H1 (cell line): ENCODE measurements around the gene ARSI. TPM values are rescaled to one million over a fixed set of nuclear protein-coding genes. Genes with fewer than 3 reads are reported as not detected.

Experiments
- CTCF ChIA-PET: fragments of 300-600 bp; sonication (Branson Sonifier 250); formaldehyde crosslinking; loops from one replicate; lab custom pipeline; 2021; ENCODE audit not compliant: partially characterized antibody; lab: Charles Lee
- POLR2A ChIA-PET: fragments of 300-600 bp; sonication (Branson Sonifier 250); formaldehyde crosslinking; loops from one replicate; lab custom pipeline; 2021; ENCODE audit warnings: inconsistent platforms; ENCODE audit not compliant: partially characterized antibody; lab: Charles Lee
- DNase-seq, 2 experiments: peaks; one replicate each; pipeline versions ENCODE4 v3.0.0 to v3.0.0-alpha.2; 2010 to 2022; ENCODE audit warnings: low spot score in 2 of 2, low read depth in 1 of 2, mixed read lengths in 1 of 2
- FAIRE-seq: peaks from 2 replicates; lab custom pipeline; 2011; peaks lifted over from hg19 to GRCh38; lab: Jason Lieb, UNC
- H2AFZ ChIP-seq: 2 replicates; pipeline ENCODE4 v1.8.1; 2012; ENCODE audit warnings: low read length, inconsistent platforms
- H2AK5ac ChIP-seq: 2 replicates; pipeline ENCODE4 v1.6.1; 2013; ENCODE audit warnings: low read depth, low read length
- H2BK120ac ChIP-seq: replicated peaks from 2 replicates; pipeline ENCODE3; 2013; ENCODE audit warnings: low read depth, low read length, inconsistent platforms
- H2BK12ac ChIP-seq: 2 replicates; pipeline ENCODE4 v1.6.1; 2013; ENCODE audit warnings: low read depth, low read length
- H2BK15ac ChIP-seq: 2 replicates; pipeline ENCODE4 v1.6.1; 2013; ENCODE audit warnings: low read length
- H2BK20ac ChIP-seq: 2 replicates; pipeline ENCODE4 v1.6.1; 2013; ENCODE audit warnings: low read length
- H2BK5ac ChIP-seq: 2 replicates; pipeline ENCODE4 v1.6.1; 2013; ENCODE audit warnings: low read depth, low read length
- H3K14ac ChIP-seq: 2 replicates; pipeline ENCODE4 v1.6.1; 2013; ENCODE audit warnings: inconsistent platforms; ENCODE audit not compliant: insufficient read length
- H3K18ac ChIP-seq: 2 replicates; pipeline ENCODE4 v1.6.1; 2013; ENCODE audit warnings: low read length; ENCODE audit errors: extremely low read depth
- H3K23ac ChIP-seq: 2 replicates; pipeline ENCODE4 v1.6.1; 2013; ENCODE audit warnings: inconsistent platforms; ENCODE audit not compliant: insufficient read length
- H3K23me2 ChIP-seq: 2 replicates; pipeline ENCODE4 v1.6.1; 2013; ENCODE audit warnings: low read depth, low read length
- H3K27ac ChIP-seq: 2 replicates; pipeline ENCODE4 v1.6.1; 2011; ENCODE audit warnings: low read depth, low read length, inconsistent platforms
- H3K27me3 ChIP-seq, 4 experiments: replicated peaks in 1 of 4; 1 replicate in 1 of 4; 2 replicates in 3 of 4; pipeline versions ENCODE4 v1.6.1 to v1.8.1; 2011 to 2013; ENCODE audit warnings: low read length in 3 of 4, mild to moderate bottlenecking in 3 of 4, inconsistent platforms in 2 of 4, mixed read lengths in 2 of 4, moderate library complexity in 1 of 4; ENCODE audit not compliant: control insufficient read depth in 3 of 4, insufficient read depth in 3 of 4; ENCODE audit errors: extremely low read depth in 1 of 4
- H3K36me3 ChIP-seq, 4 experiments: 2 replicates each; pipeline versions ENCODE4 v1.6.1 to v1.8.1; 2011 to 2013; ENCODE audit warnings: mild to moderate bottlenecking in 4 of 4, low read length in 3 of 4, moderate library complexity in 2 of 4, control low read depth in 1 of 4, inconsistent platforms in 1 of 4; ENCODE audit not compliant: insufficient read depth in 4 of 4, control insufficient read depth in 2 of 4
- H3K4ac ChIP-seq: replicated peaks from 2 replicates; pipeline ENCODE3; 2013; ENCODE audit warnings: low read length, low read depth, mixed read lengths, inconsistent platforms; ENCODE audit not compliant: insufficient read length
- H3K4me1 ChIP-seq, 4 experiments: replicated peaks in 1 of 4; 1 replicate in 1 of 4; 2 replicates in 3 of 4; pipeline versions ENCODE4 v1.6.1 to v1.8.1; 2011 to 2013; ENCODE audit warnings: low read length in 3 of 4, inconsistent platforms in 2 of 4, mixed read lengths in 1 of 4; ENCODE audit not compliant: insufficient read depth in 4 of 4, control insufficient read depth in 3 of 4
- H3K4me2 ChIP-seq, 2 experiments: 2 replicates each; pipeline versions ENCODE4 v1.6.1 to v1.8.1; 2011 to 2013; ENCODE audit warnings: low read depth in 2 of 2, low read length in 2 of 2, control low read depth in 1 of 2, inconsistent platforms in 1 of 2, mild to moderate bottlenecking in 1 of 2; ENCODE audit not compliant: insufficient read depth in 1 of 2
- H3K4me3 ChIP-seq, 4 experiments: fragments of 200-600, 300-600 bp in 1 of 4; sonication (generic), shearing (Covaris generic), sonication (Bioruptor Twin) in 1 of 4; 2 replicates each; pipeline versions ENCODE4 v1.5.1 to v1.8.1; 2011 to 2016; ENCODE audit warnings: low read length in 4 of 4, low read depth in 3 of 4, control low read depth in 2 of 4, inconsistent platforms in 2 of 4, mild to moderate bottlenecking in 2 of 4, mixed read lengths in 1 of 4, moderate library complexity in 1 of 4; ENCODE audit not compliant: insufficient read depth in 2 of 4; ENCODE audit errors: extremely low read depth in 1 of 4
- H3K56ac ChIP-seq: replicated peaks from 2 replicates; pipeline ENCODE3; 2013; ENCODE audit warnings: low read depth, mild to moderate bottlenecking, mixed read lengths, low read length, inconsistent platforms; ENCODE audit not compliant: insufficient read length
- H3K79me1 ChIP-seq: 2 replicates; pipeline ENCODE4 v1.6.1; 2013; ENCODE audit warnings: low read depth, low read length, control low read depth
- H3K79me2 ChIP-seq, 2 experiments: 2 replicates each; pipeline versions ENCODE4 v1.6.1 to v1.8.1; 2012 to 2013; ENCODE audit warnings: low read length in 2 of 2, mild to moderate bottlenecking in 2 of 2, inconsistent platforms in 1 of 2; ENCODE audit not compliant: insufficient read depth in 2 of 2, control insufficient read depth in 1 of 2
- H3K9ac ChIP-seq, 4 experiments: replicated peaks in 1 of 4; 1 replicate in 1 of 4; 2 replicates in 3 of 4; pipeline versions ENCODE4 v1.6.1 to v1.8.1; 2011 to 2013; ENCODE audit warnings: low read depth in 3 of 4, low read length in 3 of 4, control low read depth in 2 of 4, mild to moderate bottlenecking in 2 of 4, moderate library complexity in 2 of 4, inconsistent platforms in 1 of 4; ENCODE audit errors: extremely low read depth in 1 of 4
- H3K9me3 ChIP-seq, 2 experiments: 2 replicates each; pipeline versions ENCODE4 v1.6.1 to v1.8.1; 2012 to 2013; ENCODE audit warnings: mild to moderate bottlenecking in 2 of 2, moderate library complexity in 2 of 2, control low read depth in 1 of 2, inconsistent platforms in 1 of 2, low read depth in 1 of 2, low read length in 1 of 2, mixed read lengths in 1 of 2; ENCODE audit not compliant: insufficient read depth in 2 of 2
- H4K20me1 ChIP-seq, 2 experiments: replicated peaks in 1 of 2; 2 replicates each; pipeline versions ENCODE3 to v1.8.1; 2011 to 2013; ENCODE audit warnings: inconsistent platforms in 2 of 2, low read length in 2 of 2, mild to moderate bottlenecking in 1 of 2; ENCODE audit not compliant: insufficient read depth in 2 of 2, control insufficient read depth in 1 of 2
- H4K5ac ChIP-seq: 2 replicates; pipeline ENCODE4 v1.6.1; 2013; ENCODE audit warnings: low read length, low read depth, mixed read lengths, inconsistent platforms; ENCODE audit not compliant: insufficient read length
- H4K8ac ChIP-seq: 2 replicates; pipeline ENCODE4 v1.8.0; 2013; ENCODE audit warnings: mild to moderate bottlenecking, moderate library complexity, low read length, inconsistent platforms; ENCODE audit not compliant: insufficient read depth; ENCODE audit errors: extremely low read depth
- H4K91ac ChIP-seq: replicated peaks from 2 replicates; pipeline ENCODE3; 2013; ENCODE audit warnings: low read length, mixed read lengths, inconsistent platforms; ENCODE audit not compliant: insufficient read length
- BACH1 ChIP-seq: IDR thresholded peaks from 2 replicates; pipeline ENCODE4 v1.6.1; 2012; ENCODE audit warnings: low read length, improper control_type of control experiment
- CBX5 ChIP-seq: fragments of 300-800, 300-1000 bp; sonication (generic); IDR thresholded peaks from 2 replicates; pipeline ENCODE4 v1.7.1; 2016; ENCODE audit warnings: antibody characterized with exemption, low read length, low read depth
- CEBPB ChIP-seq: IDR thresholded peaks from 2 replicates; pipeline ENCODE4 v1.6.1; 2012; ENCODE audit warnings: low read depth, low read length
- HDAC6 ChIP-seq: IDR thresholded peaks from one replicate; pipeline ENCODE4 v1.7.1; 2012; ENCODE audit warnings: low read depth, mild to moderate bottlenecking, inconsistent platforms, low read length, moderate library complexity
- KDM1A ChIP-seq: fragments of 200-600, 300-600 bp; sonication (generic); IDR thresholded peaks from 2 replicates; pipeline ENCODE4 v1.7.1; 2016; ENCODE audit warnings: mild to moderate bottlenecking, low read length, borderline replicate concordance
- YY1 ChIP-seq: IDR thresholded peaks from 2 replicates; pipeline ENCODE4 v1.6.1; 2011; ENCODE audit warnings: low read depth, mild to moderate bottlenecking, low read length
- WGBS, 2 experiments: shearing (Covaris generic) in 1 of 2; methylation state at CpG; one replicate each; pipeline versions ENCODE4 v1.1.6 to v1.1.7; 2013 to 2015; ENCODE audit warnings: low lambda C conversion rate in 2 of 2, mixed read lengths in 2 of 2, inconsistent platforms in 1 of 2, low coverage in 1 of 2, missing lambda C conversion rate in 1 of 2; ENCODE audit not compliant: insufficient replicate concordance in 2 of 2, insufficient coverage in 1 of 2, insufficient read length in 1 of 2; ENCODE audit errors: extremely low coverage in 1 of 2, missing lambda C conversion rate in 1 of 2; 5-methylcytosine and 5-hydroxymethylcytosine counted together
- polyA plus RNA-seq, 7 experiments: library from polyadenylated mRNA; depleted of rRNA in 3 of 7; stranded (reverse) in 5 of 7; unstranded in 2 of 7; fragments of >200 nt in 5 of 7; fragments of 200-250 nt in 2 of 7; gene quantifications; 1 replicate in 5 of 7; 2 replicates in 1 of 7; 4 replicates in 1 of 7; pipeline versions ENCODE4 v1.2.1 to v1.2.3, GENCODE V29; 2011 to 2013; ENCODE audit warnings: missing spikeins in 2 of 7, mixed read lengths in 2 of 7
- total RNA-seq: library from RNA; stranded (reverse); fragmentation: NEBNext Ultra II Directional; extraction: Animal tissue kit (Norgen Biotek cat#: 25700); gene quantifications from 2 replicates; pipeline ENCODE4 v1.2.1, GENCODE V29; 2021

Gene ARSI
- total and polyA plus RNA-seq, 2 of the 8 experiments (the other 6 are each of a cell fraction or from before 2014, with no cell fraction given), result 4.5 to 6.7 TPM

GRCh38 chr5:150297934-150298595 is 4.6 kb downstream of the ARSI start:
- Histone ChIP-seq H4K5ac (no peak overlapping the region), H3K4me1 (peaks cover 3 to 9% (median 7%) of the 10 kb centered on the region in 4 experiments), H3K56ac (no peak overlapping the region), H3K23ac (no peak overlapping the region)
- CTCF ChIA-PET, result interaction anchor here (6.9 kb wide), 1 partner anchor 51 kb away, joined by 62 read pairs; no protein-coding TSS in a partner anchor
- FAIRE-seq, result no peak
- TF ChIP-seq BACH1, result no peak
- no peak for TF ChIP-seq CBX5
- no peak for TF ChIP-seq HDAC6
- no peak for TF ChIP-seq KDM1A
- no peak for TF ChIP-seq CEBPB
- TF ChIP-seq YY1, result no peak
- TF ChIP-seq, all 59 proteins: peak for 0
- Histone ChIP-seq H3K27me3 (peaks cover 0 to 12% (median 7%) of the 10 kb centered on the region in 4 experiments; a peak in 5 of 7 replicates), H3K9ac (no peak overlapping the region), H3K27ac (no peak overlapping the region), H2BK12ac (no peak overlapping the region), H3K14ac (no peak overlapping the region), H2BK15ac (no peak overlapping the region), H4K8ac (no peak overlapping the region), H2BK5ac (no peak overlapping the region), H3K4ac (no peak overlapping the region), H3K9me3 (no peaks in the 10 kb centered on the region), H2BK120ac (no peak overlapping the region), H2AK5ac (no peak overlapping the region), H4K91ac (no peak overlapping the region), H4K20me1 (no peaks in the 10 kb centered on the region), H3K23me2 (peaks cover 9% of the 10 kb centered on the region), H3K36me3 (no peaks in the 10 kb centered on the region), H3K79me2 (no peaks in the 10 kb centered on the region), H2AFZ (no peak overlapping the region), H2BK20ac (no peak overlapping the region), H3K18ac (no peak overlapping the region), H3K4me2 (no peak overlapping the region), H3K4me3 (no peak overlapping the region), H3K79me1 (no peaks in the 10 kb centered on the region; the same call in 1 of the 2 replicates)
- POLR2A ChIA-PET, result no interaction called here
- no peak for DNase-seq
- WGBS, 2 experiments, result 92% methylated on average over 30 of the region's 31 CpGs; no CpG with 5 or more reads in 1 of the 2 experiments
